ENCODE measurements around the gene USP37.

DNA sequence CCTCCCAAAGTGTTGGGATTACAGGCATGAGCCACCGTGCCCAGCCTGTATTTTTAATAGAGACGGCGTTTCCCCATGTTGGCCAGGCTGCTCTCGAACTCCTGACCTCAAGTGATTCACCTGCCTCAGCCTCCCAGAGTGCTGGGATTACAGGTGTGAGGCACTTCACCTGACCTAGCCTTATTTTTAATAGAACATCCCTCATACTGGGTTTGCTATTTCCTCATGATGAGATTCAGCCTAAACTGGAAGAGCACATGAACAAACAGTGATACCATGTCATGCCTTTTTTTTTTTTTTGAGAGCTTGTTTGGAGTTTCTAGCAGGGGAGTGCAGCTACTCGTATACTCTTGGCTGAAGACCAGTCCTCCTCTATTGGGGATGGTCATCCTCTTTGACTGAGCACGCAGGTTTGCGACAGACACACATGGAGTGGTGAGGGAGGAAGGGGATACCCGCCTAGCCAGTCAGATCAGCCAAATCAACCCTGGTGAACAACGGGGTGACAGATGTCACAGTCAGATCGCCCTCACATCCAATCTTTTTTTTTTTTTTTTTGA is 67.6 kb downstream of the USP37 start:
- TF ChIP-seq, protein P1, sequence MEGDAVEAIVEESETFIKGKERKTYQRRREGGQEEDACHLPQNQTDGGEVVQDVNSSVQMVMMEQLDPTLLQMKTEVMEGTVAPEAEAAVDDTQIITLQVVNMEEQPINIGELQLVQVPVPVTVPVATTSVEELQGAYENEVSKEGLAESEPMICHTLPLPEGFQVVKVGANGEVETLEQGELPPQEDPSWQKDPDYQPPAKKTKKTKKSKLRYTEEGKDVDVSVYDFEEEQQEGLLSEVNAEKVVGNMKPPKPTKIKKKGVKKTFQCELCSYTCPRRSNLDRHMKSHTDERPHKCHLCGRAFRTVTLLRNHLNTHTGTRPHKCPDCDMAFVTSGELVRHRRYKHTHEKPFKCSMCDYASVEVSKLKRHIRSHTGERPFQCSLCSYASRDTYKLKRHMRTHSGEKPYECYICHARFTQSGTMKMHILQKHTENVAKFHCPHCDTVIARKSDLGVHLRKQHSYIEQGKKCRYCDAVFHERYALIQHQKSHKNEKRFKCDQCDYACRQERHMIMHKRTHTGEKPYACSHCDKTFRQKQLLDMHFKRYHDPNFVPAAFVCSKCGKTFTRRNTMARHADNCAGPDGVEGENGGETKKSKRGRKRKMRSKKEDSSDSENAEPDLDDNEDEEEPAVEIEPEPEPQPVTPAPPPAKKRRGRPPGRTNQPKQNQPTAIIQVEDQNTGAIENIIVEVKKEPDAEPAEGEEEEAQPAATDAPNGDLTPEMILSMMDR (IDR thresholded peaks at IDR 0.05; ENCODE audit: insufficient read depth, low read length, poor library complexity, severe bottlenecking), result no peak
- TF ChIP-seq EZH2phosphoT487 (conservative IDR thresholded peaks at IDR 0.05; ENCODE audit: low read length), result no peak
